K562 (cell line): ENCODE data around the gene PRR35. TPM values are rescaled to one million over a fixed set of nuclear protein-coding genes. Genes with fewer than 3 reads are reported as not detected.

ENCODE experiments used
- SAFB ChIP-seq: fragments of 200-400 bp; formaldehyde crosslinking; IDR thresholded peaks from 2 replicates; pipeline ENCODE4 v1.6.1; 2017; ENCODE audit warnings: low read depth, low read length, borderline replicate concordance
- ZNF217 ChIP-seq: sonication (generic); formaldehyde crosslinking; IDR thresholded peaks from 2 replicates; pipeline ENCODE4 v1.8.0; 2022; ENCODE audit warnings: mild to moderate bottlenecking, missing genetic modification reagents
- polyA plus RNA-seq, 8 experiments: library from polyadenylated mRNA; depleted of rRNA in 4 of 8; stranded (reverse) in 5 of 8; unstranded in 3 of 8; fragments of >200 nt; fragmentation: Nextera tagmentation in 2 of 8; fragmentation: Illumina TruSeq in 1 of 8; extraction: Ambion mirVana in 2 of 8; extraction: Trizol in 1 of 8; gene quantifications; 2 replicates each; pipeline versions ENCODE4 v1.2.1 to v1.2.3, GENCODE V29; 2011 to 2014; ENCODE audit warnings: inconsistent platforms in 1 of 8, missing spikeins in 1 of 8
- total RNA-seq, 7 experiments: library from RNA; depleted of rRNA in 6 of 7; stranded (reverse); fragments of >200 nt in 6 of 7; fragmentation: Illumina TruSeq in 2 of 7; extraction: Trizol in 2 of 7; gene quantifications; 2 replicates each; pipeline versions ENCODE4 v1.2.1 to v1.2.3, GENCODE V29; 2011 to 2021; ENCODE audit warnings: low replicate concordance in 1 of 7
- TF ChIP-seq, protein P1 (sequence below): fragments of 200-800 bp; sonication (Bioruptor generic); IDR thresholded peaks from 2 replicates; pipeline ENCODE4 v1.6.1; 2016; ENCODE audit warnings: missing genetic modification characterization, missing compliant biosample characterization
- TF ChIP-seq, protein P2 (sequence below): IDR thresholded peaks from 3 replicates; pipeline ENCODE4 v1.6.1; 2011; ENCODE audit warnings: borderline replicate concordance, mild to moderate bottlenecking; ENCODE audit not compliant: insufficient read length, insufficient read depth

The PRR35 gene
- total and polyA plus RNA-seq, 9 of the 15 experiments (the other 6 are each of a cell fraction or from before 2014, with no cell fraction given) = 0.17 to 0.45 (median 0.21) TPM; not detected in 5

- TF ChIP-seq, protein P1, sequence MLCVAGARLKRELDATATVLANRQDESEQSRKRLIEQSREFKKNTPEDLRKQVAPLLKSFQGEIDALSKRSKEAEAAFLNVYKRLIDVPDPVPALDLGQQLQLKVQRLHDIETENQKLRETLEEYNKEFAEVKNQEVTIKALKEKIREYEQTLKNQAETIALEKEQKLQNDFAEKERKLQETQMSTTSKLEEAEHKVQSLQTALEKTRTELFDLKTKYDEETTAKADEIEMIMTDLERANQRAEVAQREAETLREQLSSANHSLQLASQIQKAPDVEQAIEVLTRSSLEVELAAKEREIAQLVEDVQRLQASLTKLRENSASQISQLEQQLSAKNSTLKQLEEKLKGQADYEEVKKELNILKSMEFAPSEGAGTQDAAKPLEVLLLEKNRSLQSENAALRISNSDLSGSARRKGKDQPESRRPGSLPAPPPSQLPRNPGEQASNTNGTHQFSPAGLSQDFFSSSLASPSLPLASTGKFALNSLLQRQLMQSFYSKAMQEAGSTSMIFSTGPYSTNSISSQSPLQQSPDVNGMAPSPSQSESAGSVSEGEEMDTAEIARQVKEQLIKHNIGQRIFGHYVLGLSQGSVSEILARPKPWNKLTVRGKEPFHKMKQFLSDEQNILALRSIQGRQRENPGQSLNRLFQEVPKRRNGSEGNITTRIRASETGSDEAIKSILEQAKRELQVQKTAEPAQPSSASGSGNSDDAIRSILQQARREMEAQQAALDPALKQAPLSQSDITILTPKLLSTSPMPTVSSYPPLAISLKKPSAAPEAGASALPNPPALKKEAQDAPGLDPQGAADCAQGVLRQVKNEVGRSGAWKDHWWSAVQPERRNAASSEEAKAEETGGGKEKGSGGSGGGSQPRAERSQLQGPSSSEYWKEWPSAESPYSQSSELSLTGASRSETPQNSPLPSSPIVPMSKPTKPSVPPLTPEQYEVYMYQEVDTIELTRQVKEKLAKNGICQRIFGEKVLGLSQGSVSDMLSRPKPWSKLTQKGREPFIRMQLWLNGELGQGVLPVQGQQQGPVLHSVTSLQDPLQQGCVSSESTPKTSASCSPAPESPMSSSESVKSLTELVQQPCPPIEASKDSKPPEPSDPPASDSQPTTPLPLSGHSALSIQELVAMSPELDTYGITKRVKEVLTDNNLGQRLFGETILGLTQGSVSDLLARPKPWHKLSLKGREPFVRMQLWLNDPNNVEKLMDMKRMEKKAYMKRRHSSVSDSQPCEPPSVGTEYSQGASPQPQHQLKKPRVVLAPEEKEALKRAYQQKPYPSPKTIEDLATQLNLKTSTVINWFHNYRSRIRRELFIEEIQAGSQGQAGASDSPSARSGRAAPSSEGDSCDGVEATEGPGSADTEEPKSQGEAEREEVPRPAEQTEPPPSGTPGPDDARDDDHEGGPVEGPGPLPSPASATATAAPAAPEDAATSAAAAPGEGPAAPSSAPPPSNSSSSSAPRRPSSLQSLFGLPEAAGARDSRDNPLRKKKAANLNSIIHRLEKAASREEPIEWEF (CRISPR knock-in tag) = no peak
- TF ChIP-seq SAFB (no peak), ZNF217 (CRISPR knock-in tag) (no peak)
- TF ChIP-seq, protein P2, sequence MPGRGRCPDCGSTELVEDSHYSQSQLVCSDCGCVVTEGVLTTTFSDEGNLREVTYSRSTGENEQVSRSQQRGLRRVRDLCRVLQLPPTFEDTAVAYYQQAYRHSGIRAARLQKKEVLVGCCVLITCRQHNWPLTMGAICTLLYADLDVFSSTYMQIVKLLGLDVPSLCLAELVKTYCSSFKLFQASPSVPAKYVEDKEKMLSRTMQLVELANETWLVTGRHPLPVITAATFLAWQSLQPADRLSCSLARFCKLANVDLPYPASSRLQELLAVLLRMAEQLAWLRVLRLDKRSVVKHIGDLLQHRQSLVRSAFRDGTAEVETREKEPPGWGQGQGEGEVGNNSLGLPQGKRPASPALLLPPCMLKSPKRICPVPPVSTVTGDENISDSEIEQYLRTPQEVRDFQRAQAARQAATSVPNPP = no peak
Measured at GRCh38 chr16:553601-554296, 6.4 kb upstream of the PRR35 start (continued).
